HCT116 (cell line): ENCODE data around the gene ARMH1. TPM values are rescaled to one million over a fixed set of nuclear protein-coding genes. Genes with fewer than 3 reads are reported as not detected.

Source experiments
- ATAC-seq: fragments of 200-7000 bp; cut with Tn5 transposase; 2 replicates; pipeline ENCODE4 v1.9.1; 2020; ENCODE audit warnings: mild to moderate bottlenecking, moderate library complexity
- BruUV-seq: library from RNA; stranded (reverse); fragments of 400-500 nt; replicated peaks from 2 replicates; lab custom pipeline; 2021; lab: Mats Ljungman, UMichigan
- CTCF ChIA-PET: fragments of 300-600 bp; sonication (Branson Sonifier 250); formaldehyde crosslinking; loops from one replicate; lab custom pipeline; 2021; ENCODE audit warnings: antibody characterized with exemption; lab: Charles Lee
- POLR2A ChIA-PET: fragments of 300-600, 350-600 bp; sonication (Branson Sonifier 250); formaldehyde crosslinking; loops from one replicate; lab custom pipeline; 2021; ENCODE audit warnings: antibody characterized with exemption; lab: Charles Lee
- RAD21 ChIA-PET, 2 experiments: fragments of 300-600 bp; sonication (Branson Sonifier 250); formaldehyde crosslinking; loops; one replicate each; lab custom pipeline; 2023; ENCODE audit warnings: low total read pairs in 2 of 2; ENCODE audit not compliant: uncharacterized antibody in 2 of 2, unreplicated experiment in 2 of 2, low non-redundant PET in 1 of 2; lab: Charles Lee
- DNase-seq: peaks from one replicate; pipeline ENCODE4 v3.0.0-alpha.2; 2010; ENCODE audit warnings: low read depth, low spot score
- H2AFZ ChIP-seq: fragments of 200-600 bp; shearing (Covaris generic), sonication (generic); 2 replicates; pipeline ENCODE4 v1.6.1; 2017; ENCODE audit warnings: low read depth, mixed run types, mixed read lengths, antibody characterized with exemption, low read length; ENCODE audit not compliant: poor library complexity, severe bottlenecking
- H3K27ac ChIP-seq: 2 replicates; pipeline ENCODE4 v1.5.1; 2012; ENCODE audit warnings: low read depth, low read length
- H3K27me3 ChIP-seq: fragments of 200-600 bp; sonication (generic); 2 replicates; pipeline ENCODE4 v1.6.1; 2016; ENCODE audit warnings: mixed run types, low read length, mixed read lengths; ENCODE audit not compliant: insufficient read depth
- H3K36me3 ChIP-seq, 2 experiments: fragments of 200-500 bp in 1 of 2; fragments of 200-600 bp in 1 of 2; sonication (Bioruptor generic) in 1 of 2; sonication (generic) in 1 of 2; 2 replicates each; pipeline versions ENCODE4 v1.5.1 to v1.6.1; 2014 to 2016; ENCODE audit warnings: low read length in 2 of 2, inconsistent platforms in 1 of 2, mixed read lengths in 1 of 2, mixed run types in 1 of 2; ENCODE audit not compliant: insufficient read depth in 2 of 2, control insufficient read depth in 1 of 2
- H3K4me1 ChIP-seq, 2 experiments: fragments of 200-600 bp in 1 of 2; sonication (generic) in 1 of 2; 2 replicates each; pipeline versions ENCODE4 v1.5.1 to v1.6.1; 2012 to 2017; ENCODE audit warnings: low read length in 2 of 2, inconsistent platforms in 1 of 2, mild to moderate bottlenecking in 1 of 2, mixed read lengths in 1 of 2, mixed run types in 1 of 2, moderate library complexity in 1 of 2; ENCODE audit not compliant: insufficient read depth in 2 of 2, control insufficient read depth in 1 of 2
- H3K4me2 ChIP-seq: fragments of 200-600 bp; sonication (generic); 2 replicates; pipeline ENCODE4 v1.6.1; 2017; ENCODE audit warnings: mixed run types, low read length, mixed read lengths
- H3K4me3 ChIP-seq, 2 experiments: fragments of 200-600 bp in 1 of 2; sonication (generic) in 1 of 2; replicated peaks in 1 of 2; 2 replicates each; pipeline ENCODE4 v1.5.1; 2011 to 2016; ENCODE audit warnings: low read length in 2 of 2, control low read depth in 1 of 2, low read depth in 1 of 2, mild to moderate bottlenecking in 1 of 2, mixed read lengths in 1 of 2, mixed run types in 1 of 2
- H3K79me2 ChIP-seq: fragments of 200-600 bp; sonication (generic); 2 replicates; pipeline ENCODE4 v1.6.1; 2017; ENCODE audit warnings: mild to moderate bottlenecking, mixed run types, low read length, moderate library complexity, mixed read lengths; ENCODE audit not compliant: insufficient read depth
- H3K9ac ChIP-seq: fragments of 200-600 bp; sonication (generic); 2 replicates; pipeline ENCODE4 v1.6.1; 2016; ENCODE audit warnings: low read length, mixed read lengths
- H3K9me2 ChIP-seq: fragments of 200-600 bp; sonication (generic), shearing (Covaris generic); 2 replicates; pipeline ENCODE4 v1.6.1; 2017; ENCODE audit warnings: mixed run types, mild to moderate bottlenecking, moderate library complexity; ENCODE audit not compliant: insufficient read depth
- H3K9me3 ChIP-seq, 2 experiments: fragments of 200-500 bp in 1 of 2; fragments of 200-600 bp in 1 of 2; sonication (Bioruptor generic) in 1 of 2; sonication (generic) in 1 of 2; 2 replicates each; pipeline ENCODE4 v1.6.1; 2014 to 2017; ENCODE audit warnings: low read length in 2 of 2, mixed read lengths in 2 of 2, inconsistent platforms in 1 of 2, low read depth in 1 of 2, mild to moderate bottlenecking in 1 of 2, mixed run types in 1 of 2, moderate library complexity in 1 of 2; ENCODE audit not compliant: control insufficient read depth in 1 of 2, insufficient read depth in 1 of 2
- H4K20me1 ChIP-seq: fragments of 200-600 bp; sonication (generic), shearing (Covaris generic); 2 replicates; pipeline ENCODE4 v1.6.1; 2017; ENCODE audit warnings: mixed run types, mild to moderate bottlenecking, moderate library complexity; ENCODE audit not compliant: insufficient read depth
- ATF3 ChIP-seq: IDR thresholded peaks from 2 replicates; pipeline ENCODE4 v1.6.1; 2012
- CEBPB ChIP-seq: IDR thresholded peaks from 2 replicates; pipeline ENCODE4 v1.6.1; 2012; ENCODE audit warnings: low read depth
- FOSL1 ChIP-seq: IDR thresholded peaks from 2 replicates; pipeline ENCODE4 v1.6.1; 2012; ENCODE audit warnings: low read depth
- RAD21 ChIP-seq: IDR thresholded peaks from 2 replicates; pipeline ENCODE4 v1.6.1; 2012; ENCODE audit warnings: low read depth, mild to moderate bottlenecking
- REST ChIP-seq: IDR thresholded peaks from 2 replicates; pipeline ENCODE4 v1.6.1; 2012; ENCODE audit warnings: low read depth
- ZNF274 ChIP-seq: fragments of 200-500 bp; sonication (Bioruptor generic); IDR thresholded peaks from 2 replicates; pipeline ENCODE4 v1.6.1; 2014; ENCODE audit warnings: mild to moderate bottlenecking, low read depth, low read length, inconsistent platforms
- intact Hi-C: fragments of 100-400 bp; cut with micrococcal nuclease; formaldehyde crosslinking; loops from 2 replicates; pipeline ENCODE4 v1.10.0; 2022
- total RNA-seq: library from RNA; stranded (reverse); gene quantifications from one replicate; pipeline ENCODE4 v1.2.1, GENCODE V29; 2021; ENCODE audit not compliant: unreplicated experiment

The ARMH1 gene
- total RNA-seq, 1 experiment from 2014 or later: 3.2 TPM

GRCh38 chr1:44672961-44673674 lies 1.4 kb upstream of the ARMH1 start:
- peaks cover 29 to 45% of the 10 kb centered on the region in 2 experiments for H3K4me1 ChIP-seq
- H3K4me3 ChIP-seq: peak overlapping the region; percentile 63 to 73
- H3K9ac ChIP-seq: peak overlapping the region; percentile 69
- H2AFZ ChIP-seq: no peak overlapping the region
- peak overlapping the region; percentile 92 for H3K4me2 ChIP-seq
- ChIA-PET RAD21 (no interaction called here), CTCF (interaction anchor here (0.7 to 3.6 kb wide), 4 partner anchors 18 to 509 kb away, joined by 3 to 9 read pairs (median 4); no protein-coding TSS in a partner anchor), POLR2A (interaction anchor here (1.1 to 2.4 kb wide), 4 partner anchors 17 to 48 kb away, joined by 3 to 29 read pairs (median 4); no protein-coding TSS in a partner anchor)
- DNase-seq (no peak), ATAC-seq (no peak)
- BruUV-seq: TSS peak; percentile 50
- intact Hi-C loops: no loop called here
- no peaks in the 10 kb centered on the region for H4K20me1 ChIP-seq
- no peak for TF ChIP-seq ATF3
- no peak for TF ChIP-seq CEBPB
- H3K9me2 ChIP-seq: no peaks in the 10 kb centered on the region
- no peaks in the 10 kb centered on the region for H3K27me3 ChIP-seq
- no peaks in the 10 kb centered on the region for H3K36me3 ChIP-seq
- no peaks in the 10 kb centered on the region for H3K79me2 ChIP-seq
- no peak overlapping the region for H3K27ac ChIP-seq
- no peaks in the 10 kb centered on the region for H3K9me3 ChIP-seq

- Histone ChIP-seq H3K9ac (peak overlapping the region; percentile 69), H3K27ac (no peak overlapping the region), H4K20me1 (no peaks in the 10 kb centered on the region), H3K9me3 (no peaks in the 10 kb centered on the region), H3K4me1 (peaks cover 29 to 45% of the 10 kb centered on the region in 2 experiments), H2AFZ (no peak overlapping the region), H3K27me3 (no peaks in the 10 kb centered on the region), H3K9me2 (no peaks in the 10 kb centered on the region), H3K4me2 (peak overlapping the region; percentile 92), H3K36me3 (no peaks in the 10 kb centered on the region), H3K4me3 (peak overlapping the region; percentile 63 to 73), H3K79me2 (no peaks in the 10 kb centered on the region)
- ATAC-seq (peak; percentile 1; the same call in 1 of the 2 replicates), DNase-seq (no peak)
- POLR2A ChIA-PET: interaction anchor here (0.7 to 2.4 kb wide), 9 partner anchors 10 to 146 kb away, joined by 3 to 29 read pairs (median 4); no protein-coding TSS in a partner anchor
- CTCF ChIA-PET: interaction anchor here (0.6 to 3.6 kb wide), 7 partner anchors 9 to 509 kb away, joined by 3 to 9 read pairs (median 3); no protein-coding TSS in a partner anchor
- intact Hi-C loops: loop anchor here (1.0 kb wide), 1 partner anchor 17 kb away; no protein-coding TSS in a partner anchor
- no TSS peak for BruUV-seq
- RAD21 ChIA-PET: no interaction called here
- TF ChIP-seq ZNF274 (no peak), FOSL1 (no peak), REST (no peak), RAD21 (no peak)
Observed at GRCh38 chr1:44673675-44674112, 820 bp upstream of the ARMH1 start.
